IPS DF 4.7 (cell line): Measurements from ENCODE around the gene KAT7.

Experiments
- DNase-seq: peaks from one replicate; pipeline ENCODE4 v3.0.0-alpha.2; 2013; ENCODE audit warnings: low spot score; ENCODE audit errors: extremely low read depth

KAT7 gene

DNA sequence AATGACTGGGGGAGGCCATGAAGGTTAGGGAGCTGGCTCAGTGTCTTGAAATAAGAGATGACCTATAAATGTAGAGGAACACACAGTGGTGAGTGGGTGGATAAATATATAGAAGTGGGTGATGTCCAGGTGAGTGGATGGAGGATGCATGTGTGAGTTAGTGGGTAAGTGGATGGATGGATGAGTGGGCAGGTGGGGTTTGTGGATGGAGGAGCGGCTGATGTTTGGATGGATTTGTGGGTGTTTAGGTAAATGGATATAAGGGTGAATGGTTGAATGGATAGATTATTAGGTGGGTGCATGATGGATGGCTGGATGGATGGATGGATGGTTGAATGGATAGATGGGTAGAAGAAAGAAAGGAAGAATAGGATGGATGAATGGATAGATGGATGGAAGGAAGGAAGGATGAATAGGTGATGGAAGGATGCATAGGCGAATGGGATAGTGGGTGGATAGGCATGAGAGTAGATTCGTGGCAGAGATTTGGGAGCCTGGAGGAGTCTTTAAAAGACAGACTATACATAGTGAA lies 78.5 kb downstream of the KAT7 start:
- no peak for DNase-seq

GRCh38 chr17:49869038-49869374 lies 80.5 kb downstream of the KAT7 start:
- DNase-seq, result no peak

GRCh38 chr17:49870298-49870697 lies 81.8 kb downstream of the KAT7 start:
- no peak for DNase-seq

- DNase-seq, result no peak
Observed at GRCh38 chr17:49871211-49871610, 82.7 kb downstream of the KAT7 start.

- DNase-seq, result no peak
Observed at GRCh38 chr17:49872754-49873377, 84.4 kb downstream of the KAT7 start.

GRCh38 chr17:49873466-49873865 lies 85.0 kb downstream of the KAT7 start:
- DNase-seq, result no peak

GRCh38 chr17:49873926-49874325 lies 85.4 kb downstream of the KAT7 start:
- no peak for DNase-seq

- no peak for DNase-seq
Observed at GRCh38 chr17:49874911-49875310, 86.4 kb downstream of the KAT7 start.

DNA sequence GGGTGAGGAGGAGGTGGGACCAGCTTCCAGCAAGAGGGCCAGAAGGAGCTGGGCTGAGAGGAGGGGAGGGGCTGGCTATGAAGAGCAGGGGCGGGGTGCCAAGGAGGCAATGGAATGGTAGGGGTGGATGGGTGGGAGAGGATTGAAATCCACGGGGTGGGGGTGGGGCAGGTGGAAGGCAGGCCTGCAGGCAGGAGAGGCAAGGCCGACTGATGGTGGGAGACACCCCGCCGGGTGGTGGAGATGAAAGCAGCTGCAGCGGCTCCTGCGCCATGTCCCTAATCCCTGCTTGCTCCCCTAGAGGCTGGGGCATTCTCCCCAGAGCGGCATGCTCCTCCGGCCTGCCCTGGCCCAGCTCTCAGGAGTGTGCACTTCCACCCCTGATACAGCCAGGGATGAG lies 87.2 kb downstream of the KAT7 start:
- DNase-seq, result no peak

DNA sequence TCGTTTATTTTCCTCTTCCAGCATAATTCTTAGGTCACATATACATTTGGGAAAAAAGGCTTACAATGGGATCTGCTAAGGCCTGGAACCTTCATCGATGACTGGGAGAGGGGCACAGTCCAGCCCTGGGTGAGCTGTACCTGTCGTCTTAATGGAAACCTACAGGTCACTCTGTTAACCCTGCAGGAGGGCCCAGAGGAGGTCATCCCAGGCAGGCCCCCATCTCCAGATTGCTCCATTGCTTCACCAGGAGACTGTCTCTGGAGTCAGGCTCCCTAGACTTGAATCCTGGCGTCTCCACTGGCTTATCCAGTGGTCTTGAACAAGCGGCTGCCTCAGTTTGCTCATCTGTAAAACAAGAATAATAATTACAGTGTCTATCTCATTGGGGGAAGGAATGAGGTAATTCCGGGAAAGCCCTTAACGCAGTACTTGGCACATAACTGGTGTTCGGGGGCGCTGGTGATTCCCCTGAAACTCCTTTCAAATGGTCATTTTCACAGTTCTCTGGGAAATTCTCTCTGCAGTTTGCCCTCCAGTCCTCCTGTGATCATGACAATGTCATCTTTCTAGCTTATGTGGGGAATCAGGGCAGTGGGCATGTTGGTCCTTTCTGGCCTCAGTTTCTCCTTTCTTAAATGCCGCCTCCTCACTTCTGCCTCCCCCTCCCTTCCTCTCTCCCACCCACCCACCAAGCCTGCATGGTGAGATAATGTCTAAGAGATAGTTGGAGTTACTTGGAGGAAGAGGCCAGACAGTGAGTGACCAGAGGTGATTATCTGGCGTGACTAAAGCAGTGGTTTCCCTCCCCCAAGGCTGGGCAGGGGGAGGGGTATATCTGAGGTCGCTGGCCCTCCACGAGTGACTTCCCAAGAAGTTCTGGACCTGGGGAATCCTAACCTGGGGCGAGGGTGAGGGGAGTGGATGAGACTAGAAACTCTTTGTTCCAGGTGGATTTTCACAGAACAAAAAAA lies 90.7 kb downstream of the KAT7 start:
- DNase-seq, result no peak

GRCh38 chr17:49880291-49881053 lies 92.0 kb downstream of the KAT7 start:
- no peak for DNase-seq

GRCh38 chr17:49881054-49881402 lies 92.5 kb downstream of the KAT7 start:
- DNase-seq, result no peak

DNA sequence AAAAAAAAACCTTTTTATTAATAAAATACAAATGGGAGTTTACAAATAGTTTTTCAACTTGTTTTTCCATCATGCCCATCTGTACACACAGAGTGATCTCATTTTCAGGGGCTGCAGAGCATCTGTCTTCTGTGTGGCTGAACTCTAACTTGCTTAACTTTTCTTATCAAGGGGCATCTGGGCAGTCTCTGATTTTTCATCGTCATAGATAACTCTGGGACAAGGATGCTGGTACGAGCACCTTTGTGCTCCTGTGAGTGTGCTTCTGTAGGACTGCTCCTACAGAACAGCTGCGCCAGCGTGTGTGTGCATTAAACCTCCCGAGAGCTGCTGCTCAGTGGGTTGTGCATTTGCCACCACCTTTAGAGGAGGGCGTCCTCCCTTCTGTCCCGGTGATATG lies 94.0 kb downstream of the KAT7 start:
- DNase-seq, result no peak
